A673 (cell line): Measurements from ENCODE around the gene SDK1.

Experiments used
- EZH2 ChIP-seq: fragments of 200-600 bp; sonication (generic); IDR thresholded peaks from 2 replicates; pipeline ENCODE4 v1.6.1; 2017; ENCODE audit warnings: borderline replicate concordance, low read depth, mild to moderate bottlenecking, mixed read lengths, antibody characterized with exemption, low read length; ENCODE audit not compliant: poor library complexity, severe bottlenecking
- TF ChIP-seq, protein P1 (sequence below): fragments of 300-800, 200-600 bp; sonication (generic); conservative IDR thresholded peaks from 2 replicates; pipeline ENCODE4 v1.5.1; 2017; ENCODE audit warnings: low read depth, mild to moderate bottlenecking, antibody characterized with exemption, low read length, moderate library complexity, mixed read lengths

DNA sequence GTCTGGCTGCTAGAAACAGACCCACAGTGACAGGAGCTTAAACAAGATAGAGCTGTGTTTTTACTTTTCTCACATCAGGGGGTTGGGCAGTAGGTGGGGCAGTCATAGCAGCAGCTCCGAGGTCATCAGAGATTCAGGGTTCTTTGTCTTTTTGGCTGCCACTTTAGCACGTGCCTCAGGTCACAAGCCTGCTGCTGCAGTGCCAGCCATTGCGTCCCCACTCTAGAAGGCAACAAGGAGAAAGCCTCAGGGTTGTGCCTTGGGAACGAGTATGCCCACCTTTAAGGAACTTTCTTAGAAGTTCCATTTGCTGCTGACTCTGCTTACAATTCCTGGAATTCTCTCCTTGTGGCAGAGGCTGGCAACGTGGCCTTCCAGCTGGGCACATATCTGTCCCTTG lies 720.4 kb downstream of the SDK1 start:
- TF ChIP-seq, protein P1, sequence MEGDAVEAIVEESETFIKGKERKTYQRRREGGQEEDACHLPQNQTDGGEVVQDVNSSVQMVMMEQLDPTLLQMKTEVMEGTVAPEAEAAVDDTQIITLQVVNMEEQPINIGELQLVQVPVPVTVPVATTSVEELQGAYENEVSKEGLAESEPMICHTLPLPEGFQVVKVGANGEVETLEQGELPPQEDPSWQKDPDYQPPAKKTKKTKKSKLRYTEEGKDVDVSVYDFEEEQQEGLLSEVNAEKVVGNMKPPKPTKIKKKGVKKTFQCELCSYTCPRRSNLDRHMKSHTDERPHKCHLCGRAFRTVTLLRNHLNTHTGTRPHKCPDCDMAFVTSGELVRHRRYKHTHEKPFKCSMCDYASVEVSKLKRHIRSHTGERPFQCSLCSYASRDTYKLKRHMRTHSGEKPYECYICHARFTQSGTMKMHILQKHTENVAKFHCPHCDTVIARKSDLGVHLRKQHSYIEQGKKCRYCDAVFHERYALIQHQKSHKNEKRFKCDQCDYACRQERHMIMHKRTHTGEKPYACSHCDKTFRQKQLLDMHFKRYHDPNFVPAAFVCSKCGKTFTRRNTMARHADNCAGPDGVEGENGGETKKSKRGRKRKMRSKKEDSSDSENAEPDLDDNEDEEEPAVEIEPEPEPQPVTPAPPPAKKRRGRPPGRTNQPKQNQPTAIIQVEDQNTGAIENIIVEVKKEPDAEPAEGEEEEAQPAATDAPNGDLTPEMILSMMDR: no peak
- no peak for TF ChIP-seq EZH2
